ENCODE data around the gene CSNK1G1.

GRCh38 chr15:64349375-64349774 is 6.6 kb downstream of the CSNK1G1 start:
- TF ChIP-seq CTCF (IDR thresholded peaks at IDR 0.05; ENCODE audit: low read length): no peak
- TF ChIP-seq EZH2 (IDR thresholded peaks at IDR 0.05; ENCODE audit: borderline replicate concordance, low read length): no peak

Measured in OCI-LY1 (cell line).